GM18873 (cell line): ENCODE measurements around the gene SORBS2.
"Not testable (repeated sequence)": the region's sequence is repeated elsewhere in the genome, so short reads cannot be mapped to it uniquely, and the experiment has no call there.

Source experiments
- ATAC-seq: cut with Tn5 transposase; IDR thresholded peaks from one replicate; pipeline ENCODE4 v1.9.1; 2021; ENCODE audit warnings: mild to moderate bottlenecking, moderate library complexity, moderate number of reproducible peaks; ENCODE audit not compliant: unreplicated experiment, low FRiP score

Gene SORBS2

GRCh38 chr4:185567381-185568376 lies 244.3 kb downstream of the SORBS2 start:
- ATAC-seq = no peak

GRCh38 chr4:185566972-185567371 lies 245.0 kb downstream of the SORBS2 start:
- no peak for ATAC-seq

- ATAC-seq = no peak
Measured at GRCh38 chr4:185566425-185566824, 245.6 kb downstream of the SORBS2 start.

- ATAC-seq = no peak
Measured at GRCh38 chr4:185565696-185566095, 246.3 kb downstream of the SORBS2 start.

- no peak for ATAC-seq
Measured at GRCh38 chr4:185564349-185564748, 247.6 kb downstream of the SORBS2 start.

- ATAC-seq = no peak
Measured at GRCh38 chr4:185562531-185562930, 249.5 kb downstream of the SORBS2 start.

GRCh38 chr4:185560316-185560715 lies 251.7 kb downstream of the SORBS2 start:
- no peak for ATAC-seq

GRCh38 chr4:185559915-185560281 lies 252.1 kb downstream of the SORBS2 start:
- no peak for ATAC-seq

GRCh38 chr4:185559251-185559914 lies 252.6 kb downstream of the SORBS2 start:
- not testable (repeated sequence) for ATAC-seq

- ATAC-seq = no peak
Measured at GRCh38 chr4:185554365-185555126, 257.4 kb downstream of the SORBS2 start.

GRCh38 chr4:185552254-185552653 lies 259.7 kb downstream of the SORBS2 start:
- no peak for ATAC-seq

GRCh38 chr4:185550933-185551332 lies 261.1 kb downstream of the SORBS2 start:
- ATAC-seq = no peak

GRCh38 chr4:185549095-185549639 lies 262.8 kb downstream of the SORBS2 start:
- no peak for ATAC-seq

- ATAC-seq = no peak
Measured at GRCh38 chr4:185548587-185548986, 263.4 kb downstream of the SORBS2 start.

- ATAC-seq = no peak
Measured at GRCh38 chr4:185546335-185546734, 265.7 kb downstream of the SORBS2 start.

GRCh38 chr4:185542626-185543315 lies 269.2 kb downstream of the SORBS2 start:
- no peak for ATAC-seq

GRCh38 chr4:185541251-185541727 lies 270.7 kb downstream of the SORBS2 start:
- no peak for ATAC-seq

- no peak for ATAC-seq
Measured at GRCh38 chr4:185540487-185541120, 271.4 kb downstream of the SORBS2 start.

GRCh38 chr4:185540040-185540439 lies 272.0 kb downstream of the SORBS2 start:
- ATAC-seq = no peak
